ENCODE results near the gene ALKBH6.

DNA sequence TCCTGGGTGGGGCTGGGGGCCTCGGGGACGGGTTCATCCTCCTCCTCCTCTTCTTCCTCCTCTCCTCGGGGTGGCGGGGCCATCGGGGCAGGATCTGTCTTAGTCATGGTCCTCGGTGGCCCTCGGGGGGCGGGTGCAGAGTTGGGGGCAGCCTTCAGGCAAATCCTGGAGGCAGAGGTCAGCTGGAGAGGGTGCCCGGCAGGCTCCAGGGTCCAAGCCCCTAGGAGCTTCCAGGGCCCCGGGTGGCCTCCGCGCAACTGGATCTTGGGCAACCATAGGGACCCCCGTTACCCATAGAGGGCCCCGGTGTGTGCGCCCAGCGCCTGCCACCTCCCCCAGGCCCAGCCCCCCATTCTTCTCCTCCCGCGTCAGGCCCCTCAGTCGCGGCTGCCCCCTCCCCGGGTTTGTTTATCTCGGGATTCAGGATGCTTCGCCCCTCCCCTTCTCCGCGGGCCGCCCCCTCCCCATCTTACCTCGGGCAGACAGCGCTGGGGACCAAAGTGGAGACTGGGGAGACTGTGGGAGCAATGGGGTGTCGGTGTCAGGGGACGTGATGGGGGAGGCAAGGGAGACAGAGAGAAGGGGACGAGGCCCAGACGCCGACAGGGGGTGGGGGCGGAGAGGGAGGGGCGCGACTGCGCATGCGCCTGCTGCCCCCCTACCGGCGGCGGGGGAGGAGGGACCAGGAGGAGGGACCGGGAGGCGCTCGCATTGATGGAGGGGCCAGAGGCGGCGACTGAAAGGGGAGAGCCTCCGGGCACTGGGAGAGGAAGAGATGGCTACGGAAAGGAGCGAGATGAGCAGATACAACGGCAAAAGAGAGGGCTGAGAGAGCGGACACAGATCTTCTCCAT, 18.5 kb upstream of the ALKBH6 start, which contains the start of gene CLIP3:
- TF ChIP-seq EZH2 (IDR thresholded peaks at IDR 0.05; ENCODE audit: borderline replicate concordance) = no peak
- no peak for TF ChIP-seq EZH2phosphoT487 (IDR thresholded peaks at IDR 0.05; ENCODE audit: low read depth, severe bottlenecking, unreplicated experiment)
